Stomach smooth muscle (tissue), 2 donors: ENCODE results near the gene WWC1.

Experiments used
- H3K27ac ChIP-seq: one replicate; pipeline ENCODE4 v1.7.0; 2013; ENCODE audit warnings: mild to moderate bottlenecking, low read length, inconsistent platforms
- H3K27me3 ChIP-seq, 2 donors: one replicate each; pipeline ENCODE4 v1.7.0; 2013; ENCODE audit warnings: low read length in 2 of 2; ENCODE audit not compliant: insufficient read depth in 2 of 2, control insufficient read depth in 1 of 2
- H3K36me3 ChIP-seq, 2 donors: one replicate each; pipeline ENCODE4 v1.7.0; 2013; ENCODE audit warnings: low read length in 2 of 2; ENCODE audit not compliant: control insufficient read depth in 2 of 2, insufficient read depth in 2 of 2
- H3K4me1 ChIP-seq: one replicate; pipeline ENCODE4 v1.7.0; 2013; ENCODE audit warnings: low read length; ENCODE audit not compliant: control insufficient read depth, insufficient read depth
- H3K4me3 ChIP-seq, 2 donors: one replicate each; pipeline ENCODE4 v1.7.0; 2013; ENCODE audit warnings: low read length in 2 of 2
- H3K9ac ChIP-seq, 2 donors: one replicate each; pipeline ENCODE4 v1.7.0; 2013; ENCODE audit warnings: low read length in 2 of 2, mild to moderate bottlenecking in 1 of 2
- H3K9me3 ChIP-seq, 2 donors: one replicate each; pipeline ENCODE4 v1.7.0; 2013; ENCODE audit warnings: low read length in 2 of 2; ENCODE audit not compliant: control insufficient read depth in 2 of 2
- donor health status: healthy.
- donor health status: Pancreatic carcinoma.

The WWC1 gene

GRCh38 chr5:168311061-168311566 lies 19.7 kb downstream of the WWC1 start:
- no peak overlapping the region for H3K27ac ChIP-seq
- no peak overlapping the region for H3K9ac ChIP-seq
- H3K4me3 ChIP-seq: no peak overlapping the region
- H3K4me1 ChIP-seq: no peaks in the 10 kb centered on the region
- no peaks in the 10 kb centered on the region for H3K27me3 ChIP-seq
- H3K36me3 ChIP-seq: no peaks in the 10 kb centered on the region
- no peaks in the 10 kb centered on the region for H3K9me3 ChIP-seq

GRCh38 chr5:168312606-168313295 lies 21.3 kb downstream of the WWC1 start:
- H3K9me3 ChIP-seq: no peaks in the 10 kb centered on the region
- H3K36me3 ChIP-seq: no peaks in the 10 kb centered on the region
- H3K4me3 ChIP-seq: no peak overlapping the region
- no peaks in the 10 kb centered on the region for H3K27me3 ChIP-seq
- H3K9ac ChIP-seq: no peak overlapping the region
- H3K27ac ChIP-seq: no peak overlapping the region
- no peaks in the 10 kb centered on the region for H3K4me1 ChIP-seq

GRCh38 chr5:168313596-168314204 lies 22.3 kb downstream of the WWC1 start:
- no peaks in the 10 kb centered on the region for H3K9me3 ChIP-seq
- no peak overlapping the region for H3K4me3 ChIP-seq
- no peaks in the 10 kb centered on the region for H3K4me1 ChIP-seq
- H3K27me3 ChIP-seq: no peaks in the 10 kb centered on the region
- H3K36me3 ChIP-seq: no peaks in the 10 kb centered on the region
- no peak overlapping the region for H3K9ac ChIP-seq
- no peak overlapping the region for H3K27ac ChIP-seq

GRCh38 chr5:168314735-168315411 lies 23.4 kb downstream of the WWC1 start:
- no peaks in the 10 kb centered on the region for H3K9me3 ChIP-seq
- H3K36me3 ChIP-seq: no peaks in the 10 kb centered on the region
- H3K4me3 ChIP-seq: no peak overlapping the region
- H3K9ac ChIP-seq: no peak overlapping the region
- H3K4me1 ChIP-seq: no peaks in the 10 kb centered on the region
- H3K27ac ChIP-seq: no peak overlapping the region
- H3K27me3 ChIP-seq: no peaks in the 10 kb centered on the region

GRCh38 chr5:168315416-168316138 lies 24.1 kb downstream of the WWC1 start:
- no peak overlapping the region for H3K27ac ChIP-seq

GRCh38 chr5:168316139-168316578 lies 24.7 kb downstream of the WWC1 start:
- no peak overlapping the region for H3K9ac ChIP-seq
- H3K9me3 ChIP-seq: no peaks in the 10 kb centered on the region
- no peak overlapping the region for H3K27ac ChIP-seq
- no peaks in the 10 kb centered on the region for H3K36me3 ChIP-seq
- no peaks in the 10 kb centered on the region for H3K4me1 ChIP-seq
- no peak overlapping the region for H3K4me3 ChIP-seq
- no peaks in the 10 kb centered on the region for H3K27me3 ChIP-seq

More at GRCh38 chr5:168315416-168316138, 24.1 kb downstream of the WWC1 start:
- Histone ChIP-seq H3K9me3 (no peaks in the 10 kb centered on the region), H3K36me3 (no peaks in the 10 kb centered on the region), H3K4me1 (no peaks in the 10 kb centered on the region), H3K9ac (no peak overlapping the region), H3K4me3 (no peak overlapping the region), H3K27me3 (no peaks in the 10 kb centered on the region)

- Histone ChIP-seq H3K4me1 (no peaks in the 10 kb centered on the region), H3K4me3 (no peak overlapping the region), H3K9ac (no peak overlapping the region), H3K9me3 (no peaks in the 10 kb centered on the region), H3K36me3 (no peaks in the 10 kb centered on the region), H3K27me3 (no peaks in the 10 kb centered on the region), H3K27ac (no peak overlapping the region)
Observed at GRCh38 chr5:168317096-168317520, 25.7 kb downstream of the WWC1 start.

GRCh38 chr5:168317521-168318147 lies 26.2 kb downstream of the WWC1 start:
- Histone ChIP-seq H3K27ac (no peak overlapping the region), H3K9me3 (no peaks in the 10 kb centered on the region), H3K27me3 (no peaks in the 10 kb centered on the region), H3K36me3 (no peaks in the 10 kb centered on the region), H3K4me3 (no peak overlapping the region), H3K4me1 (no peaks in the 10 kb centered on the region), H3K9ac (no peak overlapping the region)

- Histone ChIP-seq H3K27ac (no peak overlapping the region), H3K4me3 (no peak overlapping the region), H3K36me3 (no peaks in the 10 kb centered on the region), H3K9me3 (no peaks in the 10 kb centered on the region), H3K9ac (no peak overlapping the region), H3K27me3 (no peaks in the 10 kb centered on the region), H3K4me1 (no peaks in the 10 kb centered on the region)
Observed at GRCh38 chr5:168318240-168318639, 26.8 kb downstream of the WWC1 start.

- no peaks in the 10 kb centered on the region for H3K9me3 ChIP-seq
- H3K27me3 ChIP-seq: no peaks in the 10 kb centered on the region
- no peak overlapping the region for H3K9ac ChIP-seq
- H3K27ac ChIP-seq: no peak overlapping the region
- H3K4me3 ChIP-seq: no peak overlapping the region
- H3K4me1 ChIP-seq: no peaks in the 10 kb centered on the region
- H3K36me3 ChIP-seq: no peaks in the 10 kb centered on the region
Observed at GRCh38 chr5:168319774-168320173, 28.3 kb downstream of the WWC1 start.
